NOMO-1 (cell line): ENCODE results near the gene CKAP4.

Experiments used
- DNase-seq, 2 experiments: peaks; one replicate each; lab custom pipeline; 2025; ENCODE audit not compliant: unreplicated experiment in 2 of 2; lab: John Stamatoyannopoulos, UW

The CKAP4 gene

GRCh38 chr12:106275458-106275857 lies 27.6 kb upstream of the CKAP4 start:
- no peak for DNase-seq

- no peak for DNase-seq
Measured at GRCh38 chr12:106274575-106275121, 26.8 kb upstream of the CKAP4 start.

DNA sequence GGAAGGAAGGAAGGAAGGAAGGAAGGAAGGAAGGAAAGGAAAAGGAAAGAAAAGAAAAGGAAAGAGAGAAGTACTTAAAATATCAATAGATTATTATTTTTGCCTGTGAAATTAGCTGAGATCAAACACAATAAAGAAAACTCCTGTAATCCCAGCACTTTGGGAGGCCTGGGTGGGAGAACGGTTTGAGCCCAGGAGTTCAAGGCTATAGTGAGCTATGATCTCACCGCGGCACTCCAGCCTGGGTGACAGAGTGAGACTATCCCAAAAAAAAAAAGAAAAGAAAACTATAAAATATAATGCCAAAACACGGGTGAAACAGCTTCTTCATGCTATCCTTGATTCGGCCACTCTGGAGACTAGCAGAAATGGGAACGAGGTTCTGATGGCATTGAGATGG lies 26.2 kb upstream of the CKAP4 start:
- no peak for DNase-seq

- peak in 1 of 2 experiments; percentile 25 for DNase-seq
Measured at GRCh38 chr12:106273491-106273890, 25.7 kb upstream of the CKAP4 start.

- no peak for DNase-seq
Measured at GRCh38 chr12:106271575-106272505, 24.0 kb upstream of the CKAP4 start.

DNA sequence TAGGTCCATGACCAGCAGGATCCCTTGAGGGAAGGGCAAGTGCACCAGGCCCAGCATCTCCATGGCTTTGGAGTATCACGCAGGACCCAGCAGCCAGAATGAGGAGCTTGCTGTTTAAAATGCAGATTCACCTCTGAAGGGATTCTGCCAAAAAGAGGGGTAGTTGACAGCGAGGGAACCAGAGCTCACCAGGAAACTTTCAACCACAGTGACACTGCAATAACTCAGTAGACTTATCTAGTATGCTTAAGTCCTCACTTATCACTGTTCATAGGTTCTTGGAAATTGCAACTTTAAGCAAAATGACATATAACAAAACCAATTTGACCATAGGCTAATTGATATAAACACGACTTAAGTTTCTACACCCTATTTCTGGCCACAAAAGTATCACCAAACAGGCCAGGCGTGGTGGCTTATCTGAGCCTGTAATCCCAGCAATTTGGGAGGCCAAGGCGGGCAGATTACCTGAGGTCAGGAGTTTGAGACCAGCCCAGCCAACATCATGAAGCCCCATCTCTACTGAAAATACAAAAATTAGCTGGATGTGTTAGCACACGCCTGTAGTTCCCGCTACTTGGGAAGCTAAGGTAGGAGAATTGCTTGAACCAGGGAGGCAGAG lies 21.4 kb upstream of the CKAP4 start:
- peak in 1 of 2 experiments; percentile 69 for DNase-seq

- no peak for DNase-seq
Measured at GRCh38 chr12:106267535-106267934, 19.7 kb upstream of the CKAP4 start.

DNA sequence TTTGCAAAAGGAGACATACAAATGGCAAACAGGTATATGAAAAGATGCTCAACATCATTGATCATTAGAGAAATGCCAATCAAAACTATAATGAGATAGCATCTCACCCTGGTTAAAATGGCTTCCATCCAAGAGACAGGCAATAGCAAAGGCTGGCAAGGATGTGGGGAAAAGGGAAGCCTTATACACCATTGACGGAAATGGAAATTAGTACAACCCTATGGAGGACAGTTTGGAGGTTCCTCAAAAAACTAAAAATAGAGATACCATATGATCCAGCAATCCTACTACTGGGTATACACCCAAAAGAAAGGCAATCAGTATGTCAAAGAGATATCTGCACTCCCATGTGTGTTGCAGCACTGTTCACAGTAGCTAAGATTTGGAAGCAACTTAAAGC lies 17.3 kb upstream of the CKAP4 start:
- DNase-seq: no peak

DNA sequence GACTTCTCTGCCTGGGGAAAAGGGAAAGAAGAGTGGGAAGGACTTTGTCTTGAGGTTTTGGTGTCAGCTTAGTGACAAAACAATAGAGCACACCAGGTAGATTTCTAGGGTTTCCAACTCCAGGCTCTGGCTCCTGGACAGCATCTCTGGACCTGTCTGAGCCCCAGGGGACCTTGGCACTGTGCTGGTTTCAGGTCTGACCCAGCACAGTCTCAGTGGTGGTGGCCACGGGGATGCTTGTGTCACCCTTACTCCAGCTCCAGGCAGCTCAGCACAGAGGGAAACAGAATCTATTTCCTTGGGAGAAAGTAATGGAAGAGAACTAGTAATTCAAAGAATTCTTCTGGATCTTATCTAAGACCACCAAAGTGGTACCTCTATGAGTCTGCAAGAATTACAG lies 11.1 kb upstream of the CKAP4 start:
- no peak for DNase-seq

GRCh38 chr12:106258226-106258625 lies 10.4 kb upstream of the CKAP4 start:
- no peak for DNase-seq

DNA sequence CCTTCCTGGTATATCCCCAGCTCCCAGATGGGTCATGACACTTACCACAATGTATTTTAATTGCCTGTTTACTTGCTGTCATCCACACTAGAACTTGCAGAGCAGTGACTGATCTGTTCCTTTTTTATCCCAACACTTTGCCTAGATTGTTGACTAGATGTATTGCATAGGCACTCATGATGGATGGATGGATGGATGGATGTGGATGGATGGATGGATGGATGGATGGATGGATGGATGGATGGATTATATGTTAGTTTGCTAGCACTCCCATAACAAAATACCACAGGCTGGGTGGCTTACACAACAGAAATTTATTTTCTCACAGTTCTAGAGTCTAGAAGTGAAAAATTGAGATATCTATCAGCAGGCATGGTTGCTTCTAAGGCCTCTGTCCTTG lies 8.7 kb upstream of the CKAP4 start:
- no peak for DNase-seq

DNA sequence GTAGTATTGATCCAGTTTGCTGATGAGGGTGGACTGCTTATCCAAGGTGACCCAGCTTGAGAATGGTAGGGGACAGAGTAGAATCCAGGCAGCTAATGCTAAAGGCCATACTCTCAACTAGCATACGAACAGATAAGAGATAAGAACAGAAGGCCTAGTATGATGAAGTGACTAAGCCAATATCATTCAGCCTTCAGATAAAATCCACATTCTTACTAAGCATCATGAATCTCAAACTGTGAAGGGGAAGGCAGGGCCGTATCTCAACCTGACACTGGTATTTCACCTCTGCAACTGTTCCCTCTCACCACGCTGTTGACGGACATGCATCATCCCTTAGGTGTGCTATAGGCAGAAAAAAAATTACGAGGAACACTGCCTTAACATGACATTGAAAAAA lies 8.1 kb upstream of the CKAP4 start:
- DNase-seq: no peak

GRCh38 chr12:106255493-106255892 lies 7.7 kb upstream of the CKAP4 start:
- no peak for DNase-seq

GRCh38 chr12:106254724-106255123 lies 6.9 kb upstream of the CKAP4 start:
- DNase-seq: no peak

DNA sequence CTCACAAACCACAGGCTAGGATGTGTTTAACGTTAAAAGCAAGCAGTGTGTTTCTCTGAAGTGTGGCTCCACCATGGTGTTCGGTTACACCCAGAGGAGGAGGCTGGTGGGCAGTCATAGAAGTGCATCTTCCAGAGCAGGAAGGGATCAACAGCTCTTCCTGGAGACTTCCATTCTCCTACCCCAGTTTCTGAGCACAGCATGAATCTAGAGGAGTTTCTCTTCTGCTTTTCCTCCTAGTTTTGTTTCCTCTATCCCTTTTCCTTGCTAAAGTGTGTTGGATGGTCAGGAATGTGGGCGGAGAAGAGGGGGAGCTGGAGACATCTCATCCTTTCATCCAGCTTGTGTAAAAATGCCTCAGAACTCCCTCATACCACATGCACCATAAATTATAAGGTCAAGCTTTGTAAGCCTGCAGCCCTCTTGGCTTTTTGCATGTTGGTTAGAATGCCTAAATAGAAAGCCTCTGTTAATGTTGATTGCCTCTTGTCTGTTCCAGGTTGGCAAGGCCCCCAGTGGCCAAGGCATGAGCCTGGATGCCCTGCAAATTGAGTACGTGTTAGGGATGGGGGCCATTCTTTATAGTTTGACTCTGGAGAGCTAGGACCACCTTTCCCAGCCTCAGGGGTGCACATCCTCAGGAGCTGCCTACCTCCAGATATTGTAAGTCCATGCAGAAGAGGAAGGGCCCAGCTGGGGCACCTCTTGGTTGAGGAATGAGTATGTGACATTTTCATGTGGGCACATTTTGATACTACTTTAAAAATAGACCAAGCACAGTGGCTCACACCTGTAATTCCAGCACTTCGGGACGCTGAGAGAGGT lies 4.0 kb upstream of the CKAP4 start:
- peak; percentile 8 to 23 for DNase-seq

- DNase-seq: no peak
Measured at GRCh38 chr12:106249411-106250135, 1.8 kb upstream of the CKAP4 start.

- peak; percentile 87 to 92 for DNase-seq
Measured at GRCh38 chr12:106248846-106249371, 1.1 kb upstream of the CKAP4 start.

DNA sequence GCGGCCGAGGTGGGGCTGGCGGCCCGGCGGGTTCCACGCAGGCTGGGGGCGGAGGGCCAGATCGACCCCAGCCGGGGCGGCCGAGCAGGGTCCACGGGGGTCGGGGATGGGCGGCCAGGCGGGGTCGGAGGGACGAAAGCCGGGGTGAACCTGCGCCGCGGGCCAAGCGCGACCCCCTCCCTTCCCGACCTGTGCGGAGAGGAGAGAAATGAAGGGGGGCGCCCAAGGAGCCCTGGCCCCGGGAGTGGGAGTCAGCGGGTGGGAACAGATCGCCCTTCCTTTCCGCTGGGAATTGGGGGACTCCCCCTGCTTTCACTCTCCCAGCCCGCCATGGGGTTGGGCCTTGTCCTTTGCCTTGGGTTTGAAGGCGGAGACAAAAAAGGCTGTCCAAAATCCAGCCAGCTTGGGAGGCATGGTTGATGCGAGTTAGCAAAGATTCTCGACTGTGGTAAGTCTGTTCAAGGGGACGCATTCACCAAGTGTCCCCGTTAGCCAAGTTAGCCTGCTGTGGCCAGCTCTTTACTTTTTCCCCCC lies 559 bp upstream of the CKAP4 start:
- DNase-seq: peak; percentile 18 to 25

DNA sequence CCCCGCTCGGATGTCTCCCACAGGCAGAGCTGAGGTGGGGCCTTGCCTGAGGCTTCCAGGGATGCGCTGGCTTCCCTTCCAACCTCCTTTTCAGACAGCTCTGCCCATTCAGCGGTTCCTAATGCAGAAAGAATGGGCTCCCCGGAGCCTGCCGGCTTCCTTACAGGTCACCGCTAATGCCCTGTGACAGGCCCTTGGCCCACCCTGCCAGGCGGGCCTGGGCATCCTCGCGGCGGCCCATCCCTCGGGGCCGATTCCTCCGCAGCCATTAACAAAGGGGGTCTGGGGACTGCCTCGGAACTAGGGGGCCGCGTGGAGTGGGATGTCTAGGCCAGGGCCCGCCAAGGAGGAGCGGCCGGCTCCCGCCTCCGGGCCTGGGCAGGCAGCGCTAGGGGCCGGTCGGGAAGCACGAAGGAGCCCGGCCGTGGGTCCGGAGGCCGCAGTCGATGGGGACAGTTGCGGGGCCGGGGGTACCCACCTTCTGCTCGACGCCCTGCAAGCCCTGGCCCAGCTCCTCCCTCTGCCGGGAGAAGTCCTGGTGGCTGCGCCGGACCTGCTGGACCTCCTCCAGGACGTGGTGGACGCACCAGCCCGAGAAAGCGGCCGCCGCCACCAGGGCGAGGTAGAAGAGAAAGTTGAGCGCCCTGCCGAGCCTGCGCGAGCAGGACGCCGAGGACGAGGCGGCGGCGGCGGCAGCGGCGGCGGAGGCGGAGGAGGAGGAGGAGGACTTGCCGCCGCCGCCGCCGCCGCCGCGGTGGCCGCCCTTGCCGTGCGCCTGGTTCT lies 738 bp downstream of the CKAP4 start:
- DNase-seq: peak; percentile 12 to 13
